GM18511 (cell line): ENCODE results near the gene DNAJC1.

Experiments used
- ATAC-seq: cut with Tn5 transposase; IDR thresholded peaks from one replicate; pipeline ENCODE4 v1.9.1; 2021; ENCODE audit warnings: mild to moderate bottlenecking, moderate library complexity; ENCODE audit not compliant: unreplicated experiment

The DNAJC1 gene

DNA sequence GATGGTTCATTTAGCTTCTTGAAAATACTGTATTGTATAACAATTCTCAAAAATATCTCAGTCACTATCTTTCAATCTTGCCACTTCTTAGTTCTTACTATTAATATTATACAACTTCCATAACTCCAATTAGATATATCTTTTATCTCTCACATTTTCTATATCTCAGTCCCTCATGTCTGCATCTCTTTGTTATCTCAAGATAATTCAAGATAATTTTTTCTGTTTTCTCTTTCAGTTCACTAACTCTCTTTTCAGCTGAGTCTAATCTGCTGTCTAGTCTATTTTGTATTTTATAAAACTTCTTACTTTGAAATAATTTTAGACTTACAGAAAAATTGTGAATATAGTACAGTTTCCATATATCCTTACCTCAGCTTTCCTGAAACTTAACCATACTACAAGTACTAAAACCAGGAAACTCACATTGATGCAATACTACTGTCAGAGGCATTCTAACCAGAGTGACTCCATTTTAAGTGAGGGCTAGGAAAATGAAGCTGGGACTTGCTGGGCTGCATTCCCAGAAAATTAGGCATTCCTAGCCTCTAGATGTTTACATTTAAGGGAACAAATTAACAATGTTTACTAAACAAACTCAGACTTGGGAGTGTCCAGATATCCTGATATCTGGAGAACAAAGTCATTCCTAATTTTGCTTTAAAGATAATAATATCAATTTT lies 38.4 kb downstream of the DNAJC1 start:
- ATAC-seq = no peak

DNA sequence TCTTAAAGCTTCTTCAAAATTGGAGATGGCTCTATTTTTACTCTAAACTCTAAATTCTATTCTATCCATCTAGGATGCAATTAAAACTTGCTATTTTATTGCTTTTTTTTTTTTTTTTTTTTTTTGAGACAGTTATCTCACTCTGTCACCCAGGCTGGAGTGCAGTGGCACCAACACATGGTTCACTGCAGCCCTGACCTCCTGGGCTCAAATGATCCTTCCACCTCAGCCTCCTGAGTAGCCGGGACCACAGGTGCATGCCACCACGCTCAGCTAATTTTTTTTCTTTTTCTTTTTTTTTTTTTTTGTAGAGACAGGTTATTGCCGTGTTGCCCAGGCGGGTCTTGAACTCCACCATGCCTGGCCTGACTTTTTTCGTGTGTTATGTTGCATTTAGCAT lies 41.2 kb downstream of the DNAJC1 start:
- no peak for ATAC-seq

DNA sequence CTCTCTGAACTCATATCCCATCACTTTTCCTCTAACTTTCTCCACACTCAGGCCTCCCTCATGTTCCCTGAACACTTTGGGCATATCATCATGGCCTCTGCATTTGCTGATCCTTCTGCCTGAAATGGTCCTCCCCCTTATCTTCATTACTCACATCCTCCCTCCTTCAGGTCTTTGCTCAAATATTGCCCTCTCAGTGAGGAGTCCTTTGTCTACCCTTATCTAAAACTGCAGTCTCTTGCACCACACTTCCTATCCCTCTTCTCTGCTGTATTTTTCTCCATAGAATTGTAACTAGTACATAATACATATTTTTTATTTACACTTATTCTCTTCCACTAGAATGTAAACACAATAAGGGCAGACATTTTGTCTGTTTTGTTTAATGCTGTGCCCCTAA lies 41.7 kb downstream of the DNAJC1 start:
- no peak for ATAC-seq

DNA sequence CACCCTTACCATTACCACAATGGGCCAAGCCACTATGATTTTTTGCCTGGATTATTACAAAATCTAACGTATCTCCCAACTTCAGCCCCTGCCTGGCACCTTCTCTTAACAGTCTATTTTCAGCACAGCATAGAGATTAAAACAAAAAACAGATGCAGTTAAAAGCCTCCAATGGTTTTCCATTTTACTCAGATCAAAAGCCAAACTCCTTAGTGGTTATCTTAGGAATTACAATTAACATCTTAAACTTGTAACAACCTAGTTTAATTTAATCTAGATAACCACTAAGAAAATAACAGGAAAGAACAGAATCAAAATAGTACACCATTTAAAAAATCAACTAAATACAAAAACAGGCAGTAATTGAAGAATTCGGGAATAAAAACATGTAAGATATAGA lies 43.5 kb downstream of the DNAJC1 start:
- no peak for ATAC-seq

DNA sequence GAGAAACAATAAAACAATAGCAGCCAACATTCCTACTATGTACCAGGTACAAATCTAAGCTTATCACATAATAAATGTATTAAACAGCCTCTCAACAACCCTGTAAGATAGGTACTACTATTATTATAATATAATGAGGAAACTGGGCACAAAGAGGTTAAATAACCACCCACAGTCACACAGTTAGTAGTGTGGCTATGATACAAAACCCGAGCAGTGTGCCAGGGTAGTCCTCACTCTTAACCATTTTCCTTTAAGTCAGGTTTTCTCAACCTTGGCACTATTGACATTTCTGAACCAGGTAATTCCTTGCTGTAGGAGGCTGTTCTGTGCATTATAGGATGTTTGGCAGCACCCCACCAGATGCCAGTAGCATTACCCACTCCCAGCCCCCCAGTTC lies 48.8 kb downstream of the DNAJC1 start:
- ATAC-seq = peak; percentile 11

DNA sequence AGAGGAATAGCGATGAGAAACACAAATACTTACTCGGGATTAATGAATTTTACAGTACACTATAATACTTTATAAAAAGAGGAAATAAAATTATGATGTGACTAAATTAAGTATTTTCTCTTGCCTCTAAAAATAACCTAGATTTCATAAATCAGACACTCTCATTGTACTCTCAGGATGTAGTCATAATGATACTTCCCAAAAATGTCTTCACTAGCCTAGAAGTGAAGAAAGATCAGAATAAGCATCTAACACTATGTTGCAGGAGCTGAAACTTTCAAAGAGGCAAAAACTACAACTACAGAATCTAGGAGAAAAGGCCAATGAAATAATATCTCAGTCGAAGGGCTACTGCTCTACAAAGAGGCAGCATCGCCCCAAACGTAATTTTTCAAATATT lies 49.4 kb downstream of the DNAJC1 start:
- ATAC-seq = peak; percentile 72

DNA sequence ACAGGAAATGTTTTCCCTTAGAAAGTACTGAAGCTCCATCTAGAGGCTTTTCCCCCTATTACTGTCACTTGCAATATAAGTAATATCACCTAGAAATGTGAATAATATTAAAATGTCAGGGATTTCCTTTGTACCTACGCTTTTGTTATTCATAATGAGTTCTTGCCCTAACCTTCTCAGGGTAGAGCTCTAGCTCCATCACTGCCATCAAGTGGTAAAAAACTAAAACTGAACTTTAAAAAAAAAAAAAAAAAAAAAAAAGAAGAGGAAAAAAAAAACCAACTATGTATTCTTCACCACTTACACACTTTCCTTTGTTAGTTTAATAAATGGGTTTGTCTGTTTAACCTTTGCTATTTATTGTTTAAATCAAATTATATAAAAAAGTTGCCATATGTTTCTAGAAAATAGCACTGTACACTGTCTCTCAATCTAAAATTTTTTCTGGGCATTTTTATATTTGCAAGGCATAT lies 49.9 kb downstream of the DNAJC1 start:
- ATAC-seq = peak; percentile 64

DNA sequence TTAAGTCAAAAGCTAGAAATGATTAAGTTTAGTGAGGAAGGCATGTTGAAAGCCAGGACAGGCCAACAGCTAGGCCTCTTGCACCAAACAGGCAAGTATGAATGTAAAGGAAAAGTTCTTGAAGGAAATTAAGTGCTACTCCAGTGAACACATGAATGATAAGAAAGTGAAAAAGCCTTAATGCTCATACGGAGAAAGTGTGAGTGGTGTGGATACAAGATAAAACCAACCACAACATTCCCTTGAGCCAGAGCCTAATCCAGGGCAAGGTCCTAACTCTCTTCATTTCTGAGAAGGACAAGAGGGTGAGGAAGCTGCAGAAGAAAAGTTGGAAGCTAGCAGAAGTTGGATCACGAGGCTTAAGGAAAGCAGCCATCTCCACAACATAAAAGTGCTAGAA lies 53.0 kb downstream of the DNAJC1 start:
- ATAC-seq = no peak

DNA sequence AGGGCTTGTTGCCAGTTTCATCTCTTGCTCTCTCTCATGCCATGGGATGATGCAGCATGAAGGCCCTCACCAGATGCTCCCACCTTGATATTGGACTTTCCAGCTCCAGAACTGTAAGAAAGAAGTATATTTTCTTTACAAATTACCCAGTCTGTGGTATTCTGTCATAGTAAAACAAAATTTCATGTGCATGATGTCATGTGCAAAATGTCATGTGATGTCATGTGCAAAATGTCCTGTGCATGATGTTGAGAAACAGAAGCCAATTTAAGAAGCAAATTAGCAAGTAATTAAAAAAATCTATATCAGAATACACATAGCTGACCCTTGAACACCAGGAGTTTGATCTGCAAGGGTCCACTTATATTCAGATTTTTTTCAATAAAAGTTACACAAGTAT lies 56.6 kb downstream of the DNAJC1 start:
- no peak for ATAC-seq

DNA sequence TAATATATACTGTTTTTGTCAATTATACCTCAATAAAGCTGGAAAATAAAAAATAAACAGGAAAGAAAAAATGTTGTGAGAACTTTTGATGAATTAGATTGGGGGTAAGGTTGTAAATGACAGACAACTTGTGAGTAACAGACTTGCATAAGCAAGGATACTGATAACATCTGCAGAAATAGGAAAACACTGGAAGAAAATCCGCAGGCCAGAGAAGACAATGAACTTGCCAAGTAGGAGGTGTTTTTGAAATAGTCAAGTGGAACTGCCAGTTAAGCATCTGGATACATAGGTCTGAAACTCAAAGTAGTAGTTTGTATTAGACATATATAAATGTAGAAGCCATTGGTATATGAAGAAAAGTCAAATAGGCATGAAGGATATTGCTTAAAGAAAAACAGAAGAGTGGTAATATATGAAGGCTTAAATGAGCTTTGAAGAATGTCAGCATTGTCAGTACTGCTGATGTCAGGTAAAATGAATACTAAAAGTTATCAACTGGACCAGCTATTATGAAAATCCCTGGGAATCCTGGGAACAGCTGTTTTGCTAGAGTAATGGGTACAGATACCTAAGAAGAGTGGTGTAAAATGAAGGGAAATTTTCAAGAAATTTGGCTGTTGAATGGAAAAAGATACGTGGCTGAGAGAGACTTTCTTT lies 58.7 kb downstream of the DNAJC1 start:
- ATAC-seq = no peak

DNA sequence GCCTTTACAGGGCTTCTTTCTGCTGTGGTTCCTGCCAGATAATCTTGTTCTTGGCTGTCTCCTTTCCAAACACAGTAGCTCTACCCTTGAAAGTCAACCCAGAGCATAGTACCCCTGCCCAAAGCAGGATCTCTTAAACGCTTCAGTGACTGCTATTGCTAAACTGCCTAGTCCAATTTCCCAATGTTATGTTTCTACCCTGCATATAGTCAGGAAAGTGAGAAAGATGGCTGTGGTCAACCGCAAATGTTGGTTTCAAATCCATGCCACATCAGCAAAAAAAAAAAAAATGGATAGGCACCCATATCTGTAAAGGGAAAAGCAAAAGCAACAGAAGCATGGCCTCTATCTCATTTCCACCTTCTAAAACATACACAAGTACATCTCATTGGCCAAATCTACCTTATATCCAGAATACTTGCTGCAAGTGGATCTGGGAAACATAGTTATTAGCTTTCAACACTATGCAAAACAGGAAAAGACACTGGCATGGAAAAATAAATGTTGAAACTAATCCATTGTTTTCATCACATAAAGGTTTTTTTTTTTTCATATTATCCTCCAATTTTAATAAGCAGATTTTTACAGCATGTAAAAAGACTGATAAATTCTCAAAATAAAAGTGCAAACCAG lies 59.8 kb downstream of the DNAJC1 start:
- no peak for ATAC-seq

DNA sequence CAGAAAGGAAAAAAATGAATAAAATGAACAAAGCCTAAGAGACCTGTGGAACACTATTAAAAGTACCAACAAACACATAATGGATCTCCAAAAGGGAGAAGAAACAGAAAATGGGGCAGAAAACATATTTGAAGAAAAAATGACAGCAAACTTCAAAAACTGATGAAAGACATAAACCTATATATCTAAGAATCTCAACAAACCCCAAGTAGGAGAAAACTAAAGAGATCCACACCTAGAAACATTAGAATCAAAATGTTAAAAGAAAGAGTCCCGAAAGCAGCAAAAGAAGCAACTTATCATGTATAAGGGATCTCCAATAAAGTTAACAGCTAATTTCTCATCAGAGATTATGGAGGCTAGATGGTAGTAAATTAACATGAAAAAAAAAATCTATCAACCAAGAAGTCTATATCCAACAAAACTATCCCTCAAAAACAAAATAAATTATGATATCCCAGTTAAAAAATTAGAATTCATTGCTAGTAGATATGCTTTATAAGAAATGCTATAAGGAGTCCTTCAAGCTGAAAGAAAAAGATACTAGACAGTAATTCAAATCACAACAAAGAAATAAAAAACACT lies 68.0 kb downstream of the DNAJC1 start:
- ATAC-seq = no peak

DNA sequence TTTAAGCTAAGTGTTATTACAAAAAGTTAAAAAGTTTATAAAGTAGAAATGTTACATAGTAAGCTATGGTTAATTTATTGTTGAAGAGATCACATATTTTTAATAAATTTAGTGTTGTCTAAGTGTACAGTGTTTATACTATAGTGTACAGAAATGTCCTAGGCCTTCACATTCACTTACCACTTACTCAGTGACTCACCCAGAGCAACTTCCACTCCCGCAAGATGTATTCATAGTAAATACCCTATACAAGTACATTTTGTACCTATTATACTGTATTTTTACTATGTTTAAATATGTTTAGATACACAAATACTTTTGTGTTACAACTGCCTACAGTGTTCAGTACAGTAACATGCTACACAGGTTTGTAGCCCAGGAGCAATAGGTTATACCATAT lies 69.2 kb downstream of the DNAJC1 start:
- no peak for ATAC-seq

DNA sequence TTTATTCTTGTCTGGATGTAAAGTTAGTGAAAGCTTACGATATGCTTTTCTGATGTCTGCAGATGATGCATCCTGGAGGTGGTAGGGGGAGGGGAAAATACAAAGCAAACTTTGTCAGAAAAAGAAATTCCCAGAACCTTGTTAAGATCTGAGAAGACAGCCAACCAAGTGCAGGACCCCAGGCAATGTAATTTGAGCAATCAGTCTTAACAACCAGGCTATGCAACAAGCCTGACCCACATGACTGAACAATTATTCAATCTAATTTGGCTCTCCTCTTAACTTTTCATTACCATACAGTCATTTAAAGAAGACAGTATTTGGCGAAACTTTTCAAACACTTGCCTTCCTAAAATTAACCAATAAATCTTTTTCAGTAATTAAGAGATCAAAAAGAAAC lies 74.5 kb downstream of the DNAJC1 start:
- ATAC-seq = no peak

DNA sequence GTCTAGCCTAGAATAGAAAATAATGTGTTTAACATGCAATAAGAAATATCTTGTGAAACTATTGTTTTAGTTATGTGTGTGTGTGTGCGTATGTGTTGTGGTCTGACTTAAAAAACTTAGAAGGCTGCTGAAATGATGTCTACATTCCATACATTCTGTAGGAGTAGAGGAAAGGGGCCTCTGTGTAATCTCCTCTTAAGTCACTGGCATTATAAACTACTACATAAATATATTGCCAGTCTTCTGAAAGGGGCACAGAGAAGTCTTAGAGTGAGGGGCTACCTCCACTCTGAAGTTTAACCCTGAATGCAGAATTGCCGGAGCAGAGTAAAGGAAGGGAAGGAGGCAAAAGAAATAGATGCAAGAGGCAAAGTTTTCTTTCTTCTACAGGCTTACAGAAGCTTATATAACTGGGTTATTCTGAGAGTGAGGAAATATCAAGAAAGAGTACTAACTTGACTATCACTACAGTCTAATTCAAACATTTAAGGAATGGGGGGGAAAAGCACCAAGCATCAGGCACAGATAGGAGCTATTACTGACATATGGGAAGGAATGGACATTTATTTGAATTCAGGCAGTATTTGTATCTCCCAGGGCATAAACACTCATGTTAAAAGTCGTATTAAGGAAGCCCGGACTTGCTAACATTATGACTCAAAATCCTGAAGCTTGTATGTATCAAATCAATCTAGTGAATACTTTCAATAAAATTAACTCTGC lies 75.7 kb downstream of the DNAJC1 start:
- no peak for ATAC-seq

DNA sequence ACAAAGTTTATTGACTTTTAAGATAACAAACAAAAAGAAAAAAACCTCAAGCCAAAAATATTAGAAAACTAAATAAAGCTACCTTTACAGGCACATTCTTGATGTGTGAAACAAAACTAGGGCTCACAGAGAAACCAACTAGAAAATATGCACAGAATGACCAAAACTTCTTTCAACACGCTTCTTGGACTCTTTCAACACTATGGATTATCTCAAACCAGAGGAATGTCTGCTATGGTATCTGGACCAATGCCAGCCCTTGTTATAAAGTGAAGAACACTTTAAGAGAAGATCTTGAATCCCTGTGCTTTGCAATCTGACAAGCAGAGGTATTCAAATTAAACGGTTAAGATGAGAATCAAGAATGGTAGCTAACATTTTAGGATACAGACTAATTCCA lies 76.6 kb downstream of the DNAJC1 start:
- no peak for ATAC-seq

DNA sequence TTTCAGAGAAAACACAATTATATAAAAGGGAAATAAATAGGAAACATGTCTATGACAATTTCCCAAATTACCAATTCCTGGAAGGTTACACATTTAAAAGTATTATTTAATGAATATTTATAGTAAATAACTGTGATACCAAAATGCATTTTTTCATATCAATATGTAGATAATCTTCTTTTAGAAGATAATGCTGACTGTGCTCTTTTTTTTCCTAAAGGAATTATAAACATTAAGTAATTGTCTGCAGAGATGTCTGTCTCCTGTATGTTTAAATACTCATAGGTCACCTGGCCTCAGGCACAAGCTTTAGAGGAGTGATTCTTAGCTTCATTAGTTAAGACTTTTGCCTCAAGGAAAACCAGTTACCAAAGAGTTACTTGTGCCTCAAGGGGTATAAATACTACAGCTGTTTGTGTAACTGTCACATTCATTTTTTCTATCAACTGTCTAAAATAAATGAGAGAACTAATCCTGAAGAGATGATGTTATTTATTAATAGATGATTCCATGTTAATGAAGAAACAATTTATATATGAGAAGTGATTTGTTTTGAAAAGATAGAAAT lies 77.1 kb downstream of the DNAJC1 start:
- no peak for ATAC-seq

DNA sequence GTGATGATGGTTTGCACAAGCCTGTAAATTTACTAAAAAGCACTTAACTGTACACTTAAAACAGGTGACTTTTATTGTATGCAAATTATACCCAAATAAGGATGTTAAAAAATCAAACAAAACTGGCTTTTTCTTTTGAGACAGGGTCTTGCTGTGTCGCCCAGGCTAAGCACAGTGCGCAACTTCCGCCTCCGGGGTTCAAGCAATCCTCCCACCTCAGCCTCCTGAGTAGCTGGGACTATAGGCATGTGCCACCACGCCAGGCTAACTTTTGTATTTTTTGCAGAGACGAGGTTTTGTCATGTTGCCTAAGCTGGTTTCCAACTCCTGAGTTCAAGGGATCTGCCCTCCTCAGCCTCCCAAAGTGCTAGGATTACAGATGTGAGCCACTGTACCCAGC lies 77.7 kb downstream of the DNAJC1 start:
- ATAC-seq = no peak

DNA sequence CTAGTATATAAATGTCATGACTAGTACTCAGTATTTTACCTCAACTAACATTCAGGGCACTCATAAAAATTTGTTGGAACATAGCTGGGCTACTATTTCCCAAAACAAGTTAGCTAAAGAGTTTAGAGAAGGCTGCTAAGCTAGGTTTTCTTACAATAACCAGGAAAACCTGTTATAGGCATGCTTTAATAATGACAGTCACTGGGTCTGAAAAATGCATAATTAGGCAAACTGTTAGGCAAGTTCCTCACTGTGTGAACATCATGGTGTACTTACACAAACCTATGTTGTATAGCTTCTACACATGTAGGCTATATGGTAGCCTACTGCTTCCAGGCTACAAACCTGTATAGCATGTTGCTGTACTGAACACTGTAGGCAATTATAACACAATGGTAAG lies 79.0 kb downstream of the DNAJC1 start:
- no peak for ATAC-seq

DNA sequence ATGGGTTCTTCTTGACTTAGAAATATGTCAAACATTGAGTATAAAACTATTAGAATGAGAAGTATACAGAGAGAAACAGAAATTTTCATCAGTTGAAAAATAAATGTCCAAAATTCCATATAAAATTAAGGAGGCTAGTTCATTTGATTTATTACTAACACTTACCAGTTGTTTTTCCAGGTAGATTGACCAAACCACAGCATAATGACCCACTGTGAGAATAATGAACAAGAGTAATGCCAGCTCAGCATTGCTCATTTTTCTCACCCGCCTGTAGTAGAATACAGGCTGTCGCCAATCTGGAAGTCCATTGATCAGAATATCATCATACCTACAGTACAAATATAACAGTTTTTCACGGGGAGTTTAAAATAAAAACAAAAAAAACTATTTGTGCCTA lies 82.9 kb downstream of the DNAJC1 start:
- ATAC-seq = no peak

DNA sequence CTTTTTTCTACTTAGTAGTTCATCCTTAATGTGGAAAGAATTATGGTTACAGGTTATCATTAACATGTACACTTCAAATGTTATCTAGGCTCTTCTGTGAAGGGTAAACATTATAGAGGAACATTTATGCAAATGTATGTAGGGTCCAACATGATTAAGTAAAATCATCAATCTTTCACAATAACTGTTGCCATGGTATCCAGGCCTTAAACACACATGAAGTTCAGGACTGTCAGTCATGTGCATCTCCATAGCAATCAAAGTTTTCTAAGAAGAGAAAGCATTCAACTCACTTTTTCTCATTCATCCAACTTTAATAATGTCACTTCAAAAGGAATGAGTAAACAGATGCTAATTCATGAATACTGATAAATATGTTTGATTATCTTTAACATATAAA lies 83.6 kb downstream of the DNAJC1 start:
- ATAC-seq = no peak
